Measurements from ENCODE around the gene SERPINA5. TPM values are rescaled to one million over a fixed set of nuclear protein-coding genes. Genes with fewer than 3 reads are reported as not detected.

The SERPINA5 gene
- total and polyA plus RNA-seq, 2 of the 8 experiments (the other 6 are each of a cell fraction or from before 2014, with no cell fraction given), result 1.8 to 1.9 TPM

DNA sequence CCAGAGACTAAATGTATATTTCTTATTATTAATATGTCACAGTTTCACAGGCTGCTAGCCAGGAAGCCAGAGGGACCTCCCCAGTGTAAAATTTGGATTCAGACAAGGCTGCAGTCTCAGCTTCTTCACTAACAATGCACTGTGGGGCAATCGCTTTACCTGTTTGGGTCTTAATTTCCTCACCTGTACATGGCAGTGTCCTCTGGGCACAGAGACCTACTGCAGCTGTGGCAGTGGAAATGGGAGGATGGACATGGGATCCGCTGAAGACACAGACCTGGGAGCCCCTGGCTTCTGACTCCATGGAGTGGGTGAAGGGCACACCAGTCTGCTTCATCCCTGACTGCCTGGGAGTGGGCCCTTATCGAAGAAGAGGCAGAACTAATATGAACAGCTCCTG lies 6.9 kb upstream of the SERPINA5 start:
- no peak for FAIRE-seq
- ChIA-PET POLR2A (ENCODE audit: partially characterized antibody) (interaction anchor here (0.7 kb wide), 1 partner anchor 24 kb away, joined by 3 read pairs; no protein-coding TSS in a partner anchor), CTCF (ENCODE audit: partially characterized antibody) (no interaction called here)

More for the DNA sequence above, 6.9 kb upstream of the SERPINA5 start:
- H2AFZ ChIP-seq (ENCODE audit: low read length), result no peak overlapping the region
- H3K56ac ChIP-seq (replicated peaks; ENCODE audit: insufficient read length, low read depth, low read length), result no peak overlapping the region
- no peaks in the 10 kb centered on the region for H3K79me1 ChIP-seq (ENCODE audit: low read depth, low read length)
- no peaks in the 10 kb centered on the region for H3K4me1 ChIP-seq (replicated peaks in 1 of 4; ENCODE audit: control insufficient read depth in 3 of 4, insufficient read depth in 4 of 4, low read length in 3 of 4)
- no peak for TF ChIP-seq CTBP2 (IDR thresholded peaks at IDR 0.05; ENCODE audit: borderline replicate concordance, insufficient read depth, insufficient read length, low read length)
- no peak for TF ChIP-seq CBX5 (IDR thresholded peaks at IDR 0.05; ENCODE audit: low read depth, low read length)
- no peak for TF ChIP-seq TEAD4 (IDR thresholded peaks at IDR 0.05; ENCODE audit: low read depth, low read length)
- no peak for TF ChIP-seq EZH2 (IDR thresholded peaks at IDR 0.05; ENCODE audit: low read depth, low read length, severe bottlenecking)
- TF ChIP-seq JUN (IDR thresholded peaks at IDR 0.05; ENCODE audit: low read depth, low read length), result no peak
- no peak for TF ChIP-seq YY1 (IDR thresholded peaks at IDR 0.05; ENCODE audit: low read depth, low read length)
- no peak for TF ChIP-seq SIX5 (IDR thresholded peaks at IDR 0.05; ENCODE audit: low read depth, low read length)
- H3K18ac ChIP-seq (ENCODE audit: extremely low read depth, low read length), result no peak overlapping the region
- 87% methylated on average over 3 of the region's 3 CpGs; no CpG with 5 or more reads in 1 of the 2 experiments for WGBS, 2 experiments (ENCODE audit: extremely low coverage in 1 of 2, insufficient coverage in 1 of 2, insufficient read length in 1 of 2, insufficient replicate concordance in 2 of 2, low coverage in 1 of 2, low lambda C conversion rate in 2 of 2, missing lambda C conversion rate in 1 of 2)
- H3K4me2 ChIP-seq (ENCODE audit: insufficient read depth in 1 of 2, low read depth in 2 of 2, low read length in 2 of 2), result no peak overlapping the region
- no peak overlapping the region for H3K4me3 ChIP-seq (ENCODE audit: extremely low read depth in 1 of 4, insufficient read depth in 2 of 4, low read depth in 3 of 4, low read length in 4 of 4)
- H4K20me1 ChIP-seq (replicated peaks in 1 of 2; ENCODE audit: control insufficient read depth in 1 of 2, insufficient read depth in 2 of 2, low read length in 2 of 2), result no peaks in the 10 kb centered on the region
- H3K14ac ChIP-seq (ENCODE audit: insufficient read length), result no peak overlapping the region
- no peak overlapping the region for H2BK20ac ChIP-seq (ENCODE audit: low read length)
- H2BK15ac ChIP-seq (ENCODE audit: low read length), result no peak overlapping the region
- H2AK5ac ChIP-seq (ENCODE audit: low read depth, low read length), result no peak overlapping the region
- peaks cover 0 to 2% (median 0%) of the 10 kb centered on the region in 4 experiments; a peak in 2 of 7 replicates for H3K27me3 ChIP-seq (replicated peaks in 1 of 4; ENCODE audit: control insufficient read depth in 3 of 4, extremely low read depth in 1 of 4, insufficient read depth in 3 of 4, low read length in 3 of 4)
- H3K79me2 ChIP-seq (ENCODE audit: control insufficient read depth in 1 of 2, insufficient read depth in 2 of 2, low read length in 2 of 2), result no peaks in the 10 kb centered on the region
- no peak overlapping the region for H2BK5ac ChIP-seq (ENCODE audit: low read depth, low read length)
- H3K23me2 ChIP-seq (ENCODE audit: low read depth, low read length), result peaks cover 3% of the 10 kb centered on the region; the same call in 1 of the 2 replicates
- H3K36me3 ChIP-seq (ENCODE audit: control insufficient read depth in 2 of 4, insufficient read depth in 4 of 4, low read length in 3 of 4), result no peaks in the 10 kb centered on the region
- peaks cover 3% of the 10 kb centered on the region in 2 experiments; a peak in 1 of 4 replicates for H3K9me3 ChIP-seq (ENCODE audit: insufficient read depth in 2 of 2, low read depth in 1 of 2, low read length in 1 of 2)
- H3K27ac ChIP-seq (ENCODE audit: low read depth, low read length), result no peak overlapping the region
- no peak overlapping the region for H2BK12ac ChIP-seq (ENCODE audit: low read depth, low read length)
- no peak overlapping the region for H4K8ac ChIP-seq (ENCODE audit: extremely low read depth, insufficient read depth, low read length)
- no peak overlapping the region for H2BK120ac ChIP-seq (replicated peaks; ENCODE audit: low read depth, low read length)
- no peak overlapping the region for H3K4ac ChIP-seq (replicated peaks; ENCODE audit: insufficient read length, low read depth, low read length)
- no peak overlapping the region for H3K23ac ChIP-seq (ENCODE audit: insufficient read length)
- H3K9ac ChIP-seq (replicated peaks in 1 of 4; ENCODE audit: extremely low read depth in 1 of 4, low read depth in 3 of 4, low read length in 3 of 4), result no peak overlapping the region
- no peak for DNase-seq (ENCODE audit: low read depth in 1 of 2, low spot score in 2 of 2)
- H4K91ac ChIP-seq (replicated peaks; ENCODE audit: insufficient read length, low read length), result no peak overlapping the region
- no peak overlapping the region for H4K5ac ChIP-seq (ENCODE audit: insufficient read length, low read depth, low read length)

Measured in H1 (cell line).